Hematopoietic multipotent progenitor cell (in vitro differentiated cells): ENCODE results near the gene TM9SF2. TPM values are rescaled to one million over a fixed set of nuclear protein-coding genes. Genes with fewer than 3 reads are reported as not detected.

ENCODE experiments used
- DNase-seq, 3 donors: peaks; one replicate each; pipeline ENCODE4 v3.0.0-alpha.2; 2011 to 2015; ENCODE audit warnings: low read depth in 2 of 3, low spot score in 2 of 3
- total RNA-seq: library from RNA; depleted of rRNA; stranded (reverse); fragments of >200 nt; gene quantifications from one replicate; pipeline ENCODE4 v1.2.3, GENCODE V29; 2012

The TM9SF2 gene, protein sequence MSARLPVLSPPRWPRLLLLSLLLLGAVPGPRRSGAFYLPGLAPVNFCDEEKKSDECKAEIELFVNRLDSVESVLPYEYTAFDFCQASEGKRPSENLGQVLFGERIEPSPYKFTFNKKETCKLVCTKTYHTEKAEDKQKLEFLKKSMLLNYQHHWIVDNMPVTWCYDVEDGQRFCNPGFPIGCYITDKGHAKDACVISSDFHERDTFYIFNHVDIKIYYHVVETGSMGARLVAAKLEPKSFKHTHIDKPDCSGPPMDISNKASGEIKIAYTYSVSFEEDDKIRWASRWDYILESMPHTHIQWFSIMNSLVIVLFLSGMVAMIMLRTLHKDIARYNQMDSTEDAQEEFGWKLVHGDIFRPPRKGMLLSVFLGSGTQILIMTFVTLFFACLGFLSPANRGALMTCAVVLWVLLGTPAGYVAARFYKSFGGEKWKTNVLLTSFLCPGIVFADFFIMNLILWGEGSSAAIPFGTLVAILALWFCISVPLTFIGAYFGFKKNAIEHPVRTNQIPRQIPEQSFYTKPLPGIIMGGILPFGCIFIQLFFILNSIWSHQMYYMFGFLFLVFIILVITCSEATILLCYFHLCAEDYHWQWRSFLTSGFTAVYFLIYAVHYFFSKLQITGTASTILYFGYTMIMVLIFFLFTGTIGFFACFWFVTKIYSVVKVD
- total RNA-seq = 66.8 TPM

DNA sequence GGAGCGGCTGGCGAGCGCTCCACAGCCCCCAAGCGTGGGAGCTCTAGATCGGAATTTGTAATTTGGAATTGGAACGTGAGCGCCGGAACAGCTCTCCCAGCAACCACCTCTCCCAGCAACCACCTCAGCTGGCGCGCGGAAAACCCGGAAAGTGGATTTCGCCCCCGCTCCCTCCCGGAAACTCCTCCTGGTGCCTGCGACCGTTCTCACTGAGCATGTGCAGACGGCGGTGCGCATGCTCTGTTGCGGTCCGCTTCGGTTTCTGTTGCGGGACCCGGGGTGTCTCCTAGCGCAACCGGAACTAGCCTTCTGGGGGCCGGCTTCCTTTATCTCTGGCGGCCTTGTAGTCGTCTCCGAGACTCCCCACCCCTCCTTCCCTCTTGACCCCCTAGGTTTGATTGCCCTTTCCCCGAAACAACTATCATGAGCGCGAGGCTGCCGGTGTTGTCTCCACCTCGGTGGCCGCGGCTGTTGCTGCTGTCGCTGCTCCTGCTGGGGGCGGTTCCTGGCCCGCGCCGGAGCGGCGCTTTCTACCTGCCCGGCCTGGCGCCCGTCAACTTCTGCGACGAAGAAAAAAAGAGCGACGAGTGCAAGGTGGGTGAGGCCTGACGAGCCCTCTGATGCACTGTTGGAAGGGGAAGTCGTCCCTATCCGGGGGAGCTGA is at the start of gene TM9SF2:
Gene TM9SF2 (plus strand): TSS at position 289 of the 664 bp plus-strand sequence. CDS start 135 bp downstream, at position 424.
- DNase-seq = peak; percentile 96 to 97 (median 97)

DNA sequence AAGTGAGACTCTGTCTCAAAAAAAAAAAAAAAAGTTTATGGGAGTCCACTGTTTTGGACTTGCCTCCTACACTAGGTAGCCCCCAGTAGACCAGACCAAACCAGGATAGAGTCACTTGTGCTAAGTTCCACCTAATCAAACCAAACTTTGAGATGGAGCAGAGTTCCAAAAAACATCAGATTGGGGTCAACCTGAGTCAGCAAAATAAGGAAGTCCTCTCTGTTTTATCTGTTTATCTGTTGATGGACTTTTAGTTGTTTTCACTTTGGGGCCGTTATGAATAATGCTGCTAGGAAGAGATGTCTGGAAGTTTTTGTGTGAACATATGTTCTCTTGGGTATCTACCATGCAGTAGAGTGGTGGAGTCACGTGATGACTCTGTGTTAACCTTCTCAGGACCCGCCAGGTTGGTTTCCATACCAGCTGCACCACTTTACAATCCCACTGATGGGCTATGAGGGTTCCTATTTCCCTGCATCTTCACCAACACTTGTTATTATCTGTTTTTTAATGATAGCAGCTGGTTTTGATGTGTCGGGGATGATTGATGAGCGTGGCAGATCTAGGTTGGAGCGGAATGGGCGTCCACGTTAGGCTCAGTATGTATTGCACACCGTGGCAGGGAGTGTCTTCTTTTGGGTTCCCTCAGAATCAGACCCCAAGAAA is 46.6 kb upstream of the TM9SF2 start:
- DNase-seq = no peak

DNA sequence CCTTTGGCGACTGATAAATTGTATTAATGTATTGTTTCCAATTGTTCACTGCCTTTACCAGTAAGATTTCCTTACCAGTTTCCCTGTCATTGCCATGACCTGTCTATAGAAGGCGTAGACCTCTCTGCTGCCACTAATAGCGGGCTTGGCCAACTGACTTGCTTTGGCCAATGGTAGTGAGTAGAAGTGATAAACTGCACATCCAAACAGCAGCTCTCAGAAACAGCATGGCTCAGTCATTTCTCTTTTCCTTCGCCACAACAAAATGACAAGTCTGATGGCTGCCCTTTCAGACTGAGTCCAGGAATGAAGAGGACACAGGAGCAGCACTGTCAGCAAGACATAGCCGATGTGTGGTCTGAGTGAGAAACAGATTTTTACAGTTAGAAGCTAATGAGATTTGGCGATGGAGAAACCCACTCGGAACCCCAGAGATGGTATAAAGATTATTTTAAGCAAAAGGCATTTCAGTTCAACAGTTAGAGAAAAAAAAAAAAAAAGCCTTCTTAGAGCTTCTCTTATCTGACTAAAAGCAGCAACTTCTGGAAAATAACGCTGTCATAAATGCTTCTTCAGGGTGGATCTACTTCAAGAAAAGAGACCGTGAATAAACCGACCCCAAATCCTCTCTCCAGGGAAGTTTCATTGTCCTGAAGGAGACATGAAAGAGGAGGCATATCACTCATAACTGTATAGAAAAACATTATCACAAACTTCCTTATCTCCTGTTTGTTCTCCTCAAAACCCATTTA is 42.0 kb upstream of the TM9SF2 start:
- no peak for DNase-seq

DNA sequence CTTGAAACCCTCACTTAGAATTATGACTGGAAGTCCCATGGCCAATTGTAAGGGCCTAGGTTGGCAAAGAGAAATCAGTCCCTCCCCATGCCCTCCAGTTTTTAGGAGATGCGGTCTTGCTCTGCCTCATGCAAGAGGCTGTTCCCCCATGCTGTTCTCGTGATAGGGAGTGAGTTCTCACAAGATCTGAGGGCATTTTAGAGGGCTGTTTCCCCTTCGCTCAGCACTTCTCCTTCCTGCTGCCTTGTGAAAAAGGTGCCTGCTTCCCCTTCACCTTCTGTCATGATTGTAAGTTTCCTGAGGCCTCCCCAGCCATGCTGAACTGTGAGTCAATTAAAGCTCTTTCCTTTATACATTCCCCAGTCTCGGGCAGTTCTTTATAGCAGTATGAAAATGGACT is 40.5 kb upstream of the TM9SF2 start:
- peak in 1 of 3 donors; percentile 23 for DNase-seq

DNA sequence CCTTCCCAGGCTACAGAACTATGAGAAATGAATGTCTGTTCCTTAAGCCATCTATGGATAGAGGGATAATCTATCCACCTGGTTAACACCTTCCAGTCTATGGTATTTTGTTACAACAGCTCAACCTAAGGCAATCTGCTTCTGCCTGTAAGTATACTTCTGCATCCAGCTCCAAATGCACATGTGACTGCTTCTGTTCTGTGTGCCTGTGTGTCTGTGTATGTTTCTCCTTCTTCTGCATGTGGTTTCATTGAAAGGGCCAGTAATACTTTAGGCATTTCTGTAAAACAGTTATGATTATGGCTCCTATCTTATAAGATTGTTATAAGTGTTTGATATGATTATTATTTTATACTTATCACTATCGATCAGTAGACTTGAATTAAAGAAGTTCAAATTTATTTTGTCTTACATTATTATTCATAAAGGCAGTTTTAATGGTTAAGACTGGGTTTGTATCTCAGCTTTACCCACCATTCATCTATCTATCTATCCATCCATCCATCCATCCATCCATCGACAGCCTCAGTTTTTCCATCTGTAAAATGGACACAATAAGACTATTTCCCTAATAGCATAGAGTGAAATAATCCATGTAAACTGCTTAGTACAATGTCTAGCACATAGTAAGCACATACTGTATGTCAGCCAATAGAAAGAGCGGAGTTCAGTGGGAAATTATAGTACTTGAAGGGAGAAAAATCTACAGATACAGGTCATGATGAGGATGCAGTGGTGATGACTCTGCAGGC is 37.5 kb upstream of the TM9SF2 start:
- DNase-seq = no peak

DNA sequence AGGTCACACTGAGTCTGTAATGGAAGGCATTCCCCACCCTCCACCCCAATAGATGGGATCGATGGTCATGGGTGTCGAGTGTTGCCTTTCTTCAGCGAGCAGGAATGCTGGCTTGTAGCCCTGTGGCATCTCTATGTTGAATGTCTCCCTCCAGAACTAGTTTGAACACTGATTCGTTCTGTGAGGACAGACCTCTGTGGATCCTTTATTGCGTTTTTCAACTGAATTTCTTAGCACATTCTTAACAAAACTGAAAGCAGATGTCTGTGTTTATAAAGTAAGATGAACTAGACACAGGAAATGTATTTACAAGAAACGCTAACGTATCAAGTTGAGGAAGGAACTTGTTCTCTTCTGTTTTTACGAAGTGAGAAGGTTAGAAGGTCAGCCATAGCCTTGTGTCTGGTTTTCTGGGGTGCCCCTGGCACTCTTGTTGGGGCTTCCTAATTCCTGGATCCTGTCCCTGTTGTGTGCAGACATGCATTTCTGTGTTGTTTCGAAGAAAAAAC is 36.8 kb upstream of the TM9SF2 start:
- DNase-seq = peak in 1 of 3 donors; percentile 45

DNA sequence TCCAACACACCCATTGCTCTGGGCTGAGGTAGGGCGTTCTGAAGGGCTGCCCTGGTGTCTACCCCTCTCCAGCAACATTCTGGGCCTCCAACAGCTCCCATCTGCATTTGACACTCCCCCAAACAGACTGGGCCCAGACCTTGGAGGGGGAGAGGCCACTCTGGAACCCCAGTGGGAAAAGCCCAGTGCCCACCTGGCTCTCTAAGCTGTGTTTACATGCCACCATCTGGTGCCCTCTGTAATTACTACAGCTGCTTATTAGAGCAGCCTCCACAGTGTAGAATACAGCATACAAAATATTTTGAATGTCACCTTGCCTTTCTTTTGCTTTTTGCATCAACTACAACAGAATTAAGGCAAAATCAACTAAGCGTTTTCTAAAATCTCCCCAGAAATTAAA is 35.8 kb upstream of the TM9SF2 start:
- DNase-seq = no peak

DNA sequence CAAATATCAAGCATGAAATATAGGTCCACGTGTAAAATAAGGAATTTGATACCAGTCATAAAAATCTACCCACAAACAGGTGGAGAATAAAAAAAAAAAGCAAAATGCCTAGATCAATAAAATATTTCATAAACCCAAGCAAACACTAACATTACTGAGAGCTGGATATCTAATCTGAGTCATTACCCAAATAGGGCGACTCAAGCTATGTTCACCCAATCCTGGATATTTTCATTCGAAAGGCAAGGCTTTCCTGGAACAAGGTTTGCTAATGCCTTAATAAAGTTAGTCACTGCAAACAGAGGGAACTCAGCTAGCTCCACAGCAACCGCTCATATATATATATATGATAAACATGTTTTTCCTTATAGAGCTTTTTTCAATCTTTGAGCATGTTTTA is 33.5 kb upstream of the TM9SF2 start:
- no peak for DNase-seq

DNA sequence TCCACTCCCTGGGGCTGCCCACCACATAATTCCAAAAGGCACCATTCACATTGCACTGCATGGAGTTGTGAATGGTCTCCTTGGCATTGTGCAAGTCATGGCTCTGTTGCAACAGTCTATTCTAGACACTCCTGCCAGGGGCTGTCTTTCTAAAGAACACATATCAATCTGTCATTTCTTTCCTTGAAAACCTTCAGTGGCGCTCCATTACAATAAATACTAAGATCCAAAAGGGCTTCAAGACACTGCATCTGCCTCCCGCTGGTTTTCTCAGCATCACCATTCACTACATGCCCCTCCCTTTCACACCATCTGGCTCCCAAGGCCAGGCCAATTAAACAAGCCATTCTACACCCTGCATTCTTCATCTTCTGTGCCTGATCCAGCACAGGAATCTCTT is 32.2 kb upstream of the TM9SF2 start:
- DNase-seq = no peak

DNA sequence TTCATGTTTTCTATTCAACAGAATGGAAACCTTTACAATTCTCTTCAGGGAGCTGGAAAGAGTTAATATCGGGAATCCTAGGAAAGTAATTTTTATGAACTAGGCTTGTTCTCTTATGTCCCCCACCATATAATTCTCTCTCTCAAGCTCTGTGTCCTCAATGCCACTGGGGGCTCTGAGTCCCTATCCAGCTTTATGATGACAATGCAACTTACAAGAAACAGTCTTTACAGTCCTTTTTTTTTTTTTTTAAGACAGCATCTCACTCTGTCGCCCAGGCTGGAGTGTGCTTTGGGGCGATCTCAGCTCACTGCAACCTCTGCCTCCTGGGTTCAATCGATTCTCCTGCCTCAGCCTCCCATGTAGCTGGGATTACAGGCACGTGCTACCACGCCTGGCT is 31.2 kb upstream of the TM9SF2 start:
- DNase-seq = no peak

DNA sequence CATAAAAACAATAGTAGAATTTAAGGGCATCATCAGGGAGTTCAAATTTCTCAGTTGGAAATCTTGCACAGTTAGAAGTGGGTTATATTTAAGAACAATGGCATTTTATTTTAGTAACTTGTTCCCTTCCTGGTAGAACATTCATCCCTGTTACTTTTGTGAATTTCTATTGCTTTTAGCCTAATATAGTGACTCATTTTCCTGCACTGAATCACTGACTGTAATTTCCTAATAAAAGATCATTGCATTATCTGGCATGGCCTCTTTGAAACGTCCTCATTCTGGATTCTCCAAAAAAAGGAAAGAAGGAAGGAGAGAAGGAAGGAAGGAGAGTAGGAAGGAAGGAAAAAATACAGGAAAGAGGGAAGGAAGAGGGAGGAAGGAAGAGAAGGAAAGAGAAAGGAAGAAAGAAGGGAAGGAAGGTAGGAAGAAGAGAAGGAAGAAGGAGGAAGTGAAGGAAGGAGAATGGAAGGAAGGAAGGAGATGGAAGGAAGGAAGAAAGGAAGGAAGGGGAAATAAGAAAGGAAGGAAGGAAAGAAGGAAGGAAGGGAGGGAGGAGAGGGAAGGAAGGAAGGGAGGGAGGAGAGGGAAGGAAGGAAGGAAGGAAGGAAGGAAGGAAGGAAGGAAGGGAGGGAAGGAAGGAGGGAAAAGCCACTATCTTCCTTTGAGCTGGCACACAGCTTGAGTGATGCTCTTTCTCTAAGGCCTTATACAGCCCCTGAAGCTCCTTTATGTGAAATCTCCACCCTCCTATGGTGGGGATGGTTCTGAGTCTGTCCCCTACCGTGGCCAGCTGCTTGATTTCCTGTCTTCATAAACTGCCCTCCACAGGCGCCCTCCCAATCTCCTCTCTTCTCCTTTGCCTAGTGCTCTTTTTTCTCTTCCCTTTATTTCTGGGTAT is 29.8 kb upstream of the TM9SF2 start:
- no peak for DNase-seq

DNA sequence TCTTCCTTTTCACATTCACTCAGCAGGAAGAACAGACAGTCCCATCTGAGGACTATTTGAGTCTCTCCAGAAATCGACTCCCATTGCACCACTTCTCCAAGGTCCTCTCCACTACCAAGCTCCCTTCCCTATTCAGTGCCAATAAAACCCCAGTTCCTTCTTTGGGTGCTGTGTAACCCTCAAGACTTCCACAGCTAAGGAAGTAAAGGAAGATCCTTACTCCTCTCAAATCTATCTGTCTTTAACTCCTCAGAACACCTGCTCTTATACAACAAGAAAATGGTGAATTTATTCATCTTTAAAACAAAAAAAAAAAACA is 29.2 kb upstream of the TM9SF2 start:
- DNase-seq = no peak

DNA sequence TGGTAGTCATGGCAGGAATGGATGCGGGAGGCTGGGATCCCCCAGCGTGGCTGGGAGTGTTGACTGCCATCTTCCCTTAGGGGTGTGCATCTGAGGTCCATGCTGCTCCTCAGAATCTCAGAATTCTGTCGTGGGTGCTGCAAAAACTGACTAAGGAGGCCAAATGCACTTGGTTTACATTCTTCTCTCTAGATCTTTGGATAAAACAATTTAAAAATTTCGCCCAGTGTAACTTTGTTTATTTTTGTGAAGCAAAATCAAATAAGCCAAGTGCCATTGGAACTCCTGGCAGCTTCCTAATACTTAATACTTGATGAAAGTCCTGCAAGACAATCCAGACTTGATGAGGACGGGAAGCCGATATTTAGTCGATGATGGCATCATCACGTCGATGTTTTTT is 27.8 kb upstream of the TM9SF2 start:
- DNase-seq = no peak

DNA sequence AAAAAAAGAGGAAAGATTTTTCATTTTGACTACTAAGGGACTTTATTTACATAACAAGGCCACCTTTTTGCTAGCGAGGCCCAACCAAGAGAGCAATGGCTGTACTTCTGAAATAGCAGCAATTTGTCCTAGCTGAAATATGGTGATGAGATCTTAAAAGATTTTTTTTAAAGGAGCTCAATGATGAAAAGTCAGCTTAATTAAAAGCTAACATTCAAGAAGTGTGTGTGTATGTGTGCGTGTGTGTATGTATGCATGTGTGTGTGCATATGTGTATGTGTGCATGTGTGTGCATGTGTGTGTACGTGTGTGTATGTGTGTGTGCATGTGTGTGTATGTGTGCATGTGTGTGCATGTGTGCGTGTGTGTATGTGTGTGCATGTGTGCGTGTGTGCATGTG is 24.6 kb upstream of the TM9SF2 start:
- no peak for DNase-seq

DNA sequence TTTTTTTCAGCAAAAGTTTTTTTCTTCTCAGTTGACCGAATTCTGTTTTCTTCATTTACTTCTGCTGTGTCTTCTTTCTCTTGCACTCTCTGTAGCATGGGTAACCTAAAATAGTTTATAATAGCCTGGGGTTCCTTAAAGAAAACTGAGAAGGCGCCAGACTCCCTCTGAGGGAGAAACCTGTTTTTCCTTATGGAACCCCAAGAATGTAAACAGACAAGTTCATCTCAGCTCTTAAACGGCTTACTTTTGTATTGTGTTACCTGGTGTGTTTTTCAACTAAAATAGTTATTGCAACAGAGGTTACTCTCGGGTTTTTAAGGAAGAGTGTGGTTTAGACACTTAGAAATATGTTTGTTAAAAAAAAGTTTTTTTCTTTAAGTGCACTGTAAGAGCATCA is 23.8 kb upstream of the TM9SF2 start:
- no peak for DNase-seq

DNA sequence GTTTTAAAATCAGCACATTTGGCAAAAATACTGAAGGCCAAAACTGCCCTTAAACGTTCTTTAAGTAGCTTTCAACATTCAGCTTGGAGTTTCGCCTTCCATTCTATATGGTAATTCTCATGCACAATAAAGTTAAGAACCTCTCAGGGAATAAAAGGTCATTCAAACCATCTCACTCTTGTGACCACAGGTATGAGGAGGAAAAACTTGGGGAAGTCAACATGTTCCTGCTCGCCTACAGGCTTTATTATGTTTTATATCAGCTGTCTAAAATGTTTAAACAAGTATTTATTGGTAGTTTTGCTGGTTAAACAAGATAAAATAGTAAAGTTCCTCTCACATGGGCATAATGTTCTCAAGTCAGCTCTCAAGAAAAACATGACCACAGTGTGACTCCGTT is 19.9 kb upstream of the TM9SF2 start:
- DNase-seq = no peak

DNA sequence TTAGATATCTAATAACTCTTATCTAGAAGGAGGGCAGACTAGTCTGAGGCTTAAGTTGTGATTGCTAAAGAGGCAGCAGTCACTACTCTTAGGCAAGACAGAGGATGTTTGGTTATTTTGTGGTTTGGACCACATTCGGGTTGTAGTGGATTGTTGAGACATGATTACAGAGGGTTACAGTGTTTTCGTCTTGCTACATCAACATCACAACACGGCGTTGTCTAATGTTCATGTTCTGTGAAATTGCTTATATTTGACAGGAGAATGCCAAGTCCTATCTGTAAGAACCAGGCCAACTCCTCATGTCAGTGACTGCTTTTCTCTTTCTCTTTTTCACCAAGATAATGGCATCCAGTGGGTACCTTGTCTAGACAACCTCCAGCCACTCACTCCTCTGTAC is 16.8 kb upstream of the TM9SF2 start:
- peak in 2 of 3 donors; percentile 31 to 69 for DNase-seq

DNA sequence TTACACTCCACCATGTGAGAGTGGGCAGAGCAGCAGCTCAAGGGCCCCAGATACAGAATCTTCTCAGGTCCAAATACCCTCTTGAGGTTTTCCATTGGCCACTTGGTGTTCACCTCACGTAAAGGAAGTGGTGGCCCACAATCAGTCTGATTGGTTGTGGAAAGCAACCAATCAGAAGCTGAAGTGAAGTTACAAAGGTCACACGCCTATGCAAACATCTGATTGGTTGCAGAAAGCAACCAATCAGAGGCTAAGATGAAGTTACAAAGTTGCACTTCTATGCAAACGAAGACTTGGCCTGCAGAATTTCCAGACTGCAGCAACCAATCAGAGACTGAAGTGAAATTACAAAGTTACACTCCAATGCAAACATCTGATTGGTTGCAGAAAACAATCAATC is 14.3 kb upstream of the TM9SF2 start:
- DNase-seq = no peak

DNA sequence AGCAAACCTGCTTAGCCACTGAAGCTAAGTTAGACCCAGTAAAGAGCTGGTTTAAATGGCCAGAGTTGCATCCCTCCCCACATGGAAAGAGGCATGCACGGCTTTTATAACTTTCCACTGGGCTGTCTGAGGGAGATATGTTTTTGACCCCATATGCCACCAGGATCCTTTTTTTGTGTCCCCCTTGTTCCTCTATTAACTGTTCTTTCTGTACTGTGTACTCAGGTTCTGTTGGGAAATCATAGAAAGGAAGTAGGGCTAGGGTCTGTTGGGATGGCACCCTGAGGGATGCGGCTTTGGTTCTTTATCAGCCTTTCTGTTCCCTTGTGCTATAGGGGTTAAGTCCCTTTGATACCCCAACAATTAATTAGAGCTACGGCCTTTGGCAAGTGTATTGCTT is 12.2 kb upstream of the TM9SF2 start:
- no peak for DNase-seq
